ENCODE measurements around the gene PLEKHJ1.

- TF ChIP-seq RAD21 (CRISPR knock-in tag; conservative IDR thresholded peaks at IDR 0.05 in 1 of 2, IDR thresholded peaks at IDR 0.05 in 1 of 2): peak; percentile 76 to 81
- TF ChIP-seq ETS2 (tag; IDR thresholded peaks at IDR 0.05; ENCODE audit: borderline replicate concordance, poor library complexity, severe bottlenecking): no peak
- TF ChIP-seq ZNF449 (CRISPR knock-in tag; IDR thresholded peaks at IDR 0.05): no peak
- TF ChIP-seq TBL1XR1 (IDR thresholded peaks at IDR 0.05; ENCODE audit: low read length in 2 of 2): no peak
- no peak for TF ChIP-seq ATF1 (CRISPR knock-in tag; IDR thresholded peaks at IDR 0.05)
- no peak for TF ChIP-seq ATF1 (tag; IDR thresholded peaks at IDR 0.05)
- no peak for TF ChIP-seq GATA2 (CRISPR knock-in tag; IDR thresholded peaks at IDR 0.05)
Observed at GRCh38 chr19:2274931-2275535, 38.9 kb upstream of the PLEKHJ1 start.

Measured in K562 (cell line).